ENCODE results near the gene NACAD. TPM values are rescaled to one million over a fixed set of nuclear protein-coding genes. Genes with fewer than 3 reads are reported as not detected.
A peak's percentile ranks its signal among the peaks of the same experiment; 100 is the strongest.

Gene NACAD, protein sequence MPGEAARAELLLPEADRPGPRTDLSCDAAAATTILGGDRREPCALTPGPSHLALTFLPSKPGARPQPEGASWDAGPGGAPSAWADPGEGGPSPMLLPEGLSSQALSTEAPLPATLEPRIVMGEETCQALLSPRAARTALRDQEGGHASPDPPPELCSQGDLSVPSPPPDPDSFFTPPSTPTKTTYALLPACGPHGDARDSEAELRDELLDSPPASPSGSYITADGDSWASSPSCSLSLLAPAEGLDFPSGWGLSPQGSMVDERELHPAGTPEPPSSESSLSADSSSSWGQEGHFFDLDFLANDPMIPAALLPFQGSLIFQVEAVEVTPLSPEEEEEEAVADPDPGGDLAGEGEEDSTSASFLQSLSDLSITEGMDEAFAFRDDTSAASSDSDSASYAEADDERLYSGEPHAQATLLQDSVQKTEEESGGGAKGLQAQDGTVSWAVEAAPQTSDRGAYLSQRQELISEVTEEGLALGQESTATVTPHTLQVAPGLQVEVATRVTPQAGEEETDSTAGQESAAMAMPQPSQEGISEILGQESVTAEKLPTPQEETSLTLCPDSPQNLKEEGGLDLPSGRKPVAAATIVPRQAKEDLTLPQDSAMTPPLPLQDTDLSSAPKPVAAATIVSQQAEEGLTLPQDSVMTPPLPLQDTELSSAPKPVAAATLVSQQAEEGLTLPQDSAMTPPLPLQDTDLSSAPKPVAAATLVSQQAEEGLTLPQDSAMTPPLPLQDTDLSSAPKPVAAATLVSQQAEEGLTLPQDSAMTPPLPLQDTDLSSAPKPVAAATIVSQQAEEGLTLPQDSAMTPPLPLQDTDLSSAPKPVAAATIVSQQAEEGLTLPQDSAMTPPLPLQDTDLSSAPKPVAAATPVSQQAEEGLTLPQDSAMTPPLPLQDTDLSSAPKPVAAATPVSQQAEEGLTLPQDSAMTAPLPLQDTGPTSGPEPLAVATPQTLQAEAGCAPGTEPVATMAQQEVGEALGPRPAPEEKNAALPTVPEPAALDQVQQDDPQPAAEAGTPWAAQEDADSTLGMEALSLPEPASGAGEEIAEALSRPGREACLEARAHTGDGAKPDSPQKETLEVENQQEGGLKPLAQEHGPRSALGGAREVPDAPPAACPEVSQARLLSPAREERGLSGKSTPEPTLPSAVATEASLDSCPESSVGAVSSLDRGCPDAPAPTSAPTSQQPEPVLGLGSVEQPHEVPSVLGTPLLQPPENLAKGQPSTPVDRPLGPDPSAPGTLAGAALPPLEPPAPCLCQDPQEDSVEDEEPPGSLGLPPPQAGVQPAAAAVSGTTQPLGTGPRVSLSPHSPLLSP (N-terminal part only)
- total RNA-seq (1 to 10 TPM; 2.0 to 7.3 TPM), polyA plus RNA-seq (ENCODE audit: insufficient read length in 6 of 6) (10 to 100 TPM in 2 of 6 donors, 1 to 10 TPM in 4; 9.0 to 10.9 (median 9.6) TPM)
- long read RNA-seq, donor 1 = 0 reads
- long read RNA-seq, donor 2 = 0 reads
- long read RNA-seq, donor 3 = 0 reads
- long read RNA-seq, donor 4 = 0 reads
- long read RNA-seq, donor 5 = 0 reads
- long read RNA-seq, donor 6 = 0 reads
- long read RNA-seq, donor 7, full-length matches to known transcripts = 1 of 1 reads
- long read RNA-seq, donor 7, partial matches to known transcripts = 0 of 1 reads
- long read RNA-seq, donor 7, other reads (novel, unspliced or antisense) = 0 of 1 reads
- long read RNA-seq, donor 8 = 0 reads
- long read RNA-seq, donor 9 = 0 reads
- long read RNA-seq, donor 10 = 0 reads
- long read RNA-seq, donor 11, partial matches to known transcripts = 58 of 58 reads
- long read RNA-seq, donor 11, other reads (novel, unspliced or antisense) = 0 of 58 reads
- long read RNA-seq, donor 12 = 0 reads

DNA sequence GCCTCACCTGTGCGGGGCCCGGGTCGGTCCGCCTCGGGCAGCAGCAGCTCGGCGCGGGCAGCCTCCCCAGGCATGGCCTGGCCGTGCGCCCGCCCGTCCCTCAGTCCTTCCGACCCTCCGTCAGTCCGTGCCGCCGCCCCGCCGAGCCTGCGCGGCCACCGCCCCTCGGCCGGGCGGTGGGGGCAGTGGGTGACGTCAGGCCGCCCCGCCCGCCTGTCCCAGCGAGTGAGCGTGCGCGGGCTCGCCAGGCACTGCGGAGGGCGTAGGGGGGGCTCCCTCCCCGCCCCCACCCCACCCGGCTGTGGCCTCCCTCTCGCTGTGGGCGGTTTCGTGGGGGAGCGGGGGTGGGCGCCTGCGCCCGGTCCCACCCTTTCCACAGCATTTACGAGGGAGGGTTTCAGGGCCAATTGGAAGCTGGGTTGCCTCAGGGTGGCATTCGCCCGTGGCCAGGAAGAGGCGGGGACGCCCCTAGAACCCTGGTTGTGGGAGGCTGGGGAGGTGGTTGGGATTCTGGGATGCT is at the start of gene NACAD:
NACAD (minus strand) TSS at position 149 of the 520 bp plus-strand sequence; CDS start at position 74, 75 bp downstream.
- H3K4me3 ChIP-seq = peak within 1 kb of the TSS; percentile 44 to 45
- no peaks in the 10 kb centered on the region for H3K9me3 ChIP-seq
- no peaks in the 10 kb centered on the region for H3K36me3 ChIP-seq
- TF ChIP-seq, protein P1, sequence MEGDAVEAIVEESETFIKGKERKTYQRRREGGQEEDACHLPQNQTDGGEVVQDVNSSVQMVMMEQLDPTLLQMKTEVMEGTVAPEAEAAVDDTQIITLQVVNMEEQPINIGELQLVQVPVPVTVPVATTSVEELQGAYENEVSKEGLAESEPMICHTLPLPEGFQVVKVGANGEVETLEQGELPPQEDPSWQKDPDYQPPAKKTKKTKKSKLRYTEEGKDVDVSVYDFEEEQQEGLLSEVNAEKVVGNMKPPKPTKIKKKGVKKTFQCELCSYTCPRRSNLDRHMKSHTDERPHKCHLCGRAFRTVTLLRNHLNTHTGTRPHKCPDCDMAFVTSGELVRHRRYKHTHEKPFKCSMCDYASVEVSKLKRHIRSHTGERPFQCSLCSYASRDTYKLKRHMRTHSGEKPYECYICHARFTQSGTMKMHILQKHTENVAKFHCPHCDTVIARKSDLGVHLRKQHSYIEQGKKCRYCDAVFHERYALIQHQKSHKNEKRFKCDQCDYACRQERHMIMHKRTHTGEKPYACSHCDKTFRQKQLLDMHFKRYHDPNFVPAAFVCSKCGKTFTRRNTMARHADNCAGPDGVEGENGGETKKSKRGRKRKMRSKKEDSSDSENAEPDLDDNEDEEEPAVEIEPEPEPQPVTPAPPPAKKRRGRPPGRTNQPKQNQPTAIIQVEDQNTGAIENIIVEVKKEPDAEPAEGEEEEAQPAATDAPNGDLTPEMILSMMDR (IDR thresholded peaks at IDR 0.05) = no peak
- peaks cover 0 to 14% of the 10 kb centered on the region in 2 donors for H3K4me1 ChIP-seq
- intact Hi-C loops (cut with DNase I) = no loop called here
- H3K27ac ChIP-seq = no peak within 1 kb of the TSS
- peaks cover 0 to 35% of the 10 kb centered on the region in 2 donors for H3K27me3 ChIP-seq
- peak in 3 of 4 donors; percentile 41 to 66 (median 49) for DNase-seq
- ATAC-seq = peak; percentile 89

DNA sequence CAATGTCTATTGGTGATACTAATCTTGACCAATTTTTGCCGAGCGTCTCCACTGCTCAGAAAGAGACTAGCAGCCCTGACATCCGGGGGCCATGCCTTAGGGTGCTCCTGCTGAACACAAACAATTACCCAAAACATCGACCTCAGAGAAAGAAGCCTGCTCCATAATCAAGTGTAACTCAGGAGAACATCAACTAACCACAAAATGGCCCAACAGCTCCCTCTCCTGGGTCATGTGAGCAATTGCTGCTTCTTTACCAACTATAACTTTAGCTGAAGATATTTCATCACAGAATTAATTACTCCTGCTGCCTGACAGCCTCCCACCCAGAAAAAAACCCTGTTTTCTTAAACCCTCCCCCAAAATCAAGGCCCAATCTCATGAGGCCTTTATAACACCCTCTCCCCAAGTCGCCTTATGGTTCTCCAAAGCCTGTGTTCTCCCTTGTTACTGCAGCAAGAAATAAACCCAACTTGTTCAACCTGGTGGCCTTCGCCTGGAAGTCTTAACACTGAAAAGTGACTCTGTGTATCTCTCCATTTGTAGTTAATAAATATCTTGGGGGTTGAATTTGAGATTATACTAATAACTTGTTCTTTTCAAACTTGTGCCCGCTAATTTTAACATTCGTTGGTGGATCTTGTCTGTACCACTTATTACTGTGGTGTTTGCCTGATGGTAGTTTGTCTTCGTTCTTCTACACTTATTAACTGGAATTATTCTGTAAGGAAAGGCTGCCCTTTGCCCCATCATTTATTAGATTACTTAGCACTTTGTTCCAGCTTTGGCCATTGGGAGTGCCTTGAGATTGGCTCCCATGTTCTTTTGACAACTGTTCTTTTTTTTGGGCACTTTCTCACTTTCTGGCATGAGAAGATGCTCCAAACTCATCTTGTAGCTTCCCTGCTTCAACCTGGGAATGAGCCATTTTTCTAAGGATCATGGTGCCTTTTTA is 47.6 kb upstream of the NACAD start:
- intact Hi-C loops (cut with DNase I) = loop anchor here in 1 of 2 donors (10.0 kb wide), 2 partner anchors 172 to 282 kb away; no protein-coding TSS in a partner anchor
- Histone ChIP-seq H3K4me1 (no peaks in the 10 kb centered on the region), H3K27ac (no peak overlapping the region), H3K27me3 (peaks cover 0 to 7% of the 10 kb centered on the region in 2 donors), H3K36me3 (no peaks in the 10 kb centered on the region), H3K9me3 (no peaks in the 10 kb centered on the region), H3K4me3 (no peak overlapping the region)
- peak; percentile 94 for ATAC-seq
- DNase-seq = peak in 2 of 4 donors; percentile 63 to 80
- TF ChIP-seq, protein P1 (IDR thresholded peaks at IDR 0.05) = peak; percentile 78

DNA sequence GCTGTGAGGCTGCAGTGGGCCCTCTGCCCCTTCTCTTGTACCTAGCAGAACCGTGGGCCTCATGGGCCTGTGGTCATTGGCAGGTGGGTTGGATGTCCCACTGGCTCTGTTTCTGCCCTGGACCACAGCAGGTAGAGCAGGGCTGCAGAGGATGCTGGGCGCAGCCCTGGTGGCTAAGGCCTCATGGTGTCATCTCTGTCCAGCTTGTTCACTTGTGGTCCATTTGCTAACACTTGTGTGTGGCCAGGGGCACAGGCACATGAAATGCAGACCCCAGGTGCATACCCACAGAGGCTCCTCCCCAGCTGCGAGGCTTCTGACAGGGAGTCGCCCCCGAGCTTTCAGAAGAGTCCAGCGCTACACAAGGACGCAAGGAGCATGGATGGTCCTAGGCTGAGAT is 45.1 kb upstream of the NACAD start:
- Histone ChIP-seq H3K4me3 (no peak overlapping the region), H3K9me3 (no peaks in the 10 kb centered on the region), H3K36me3 (no peaks in the 10 kb centered on the region), H3K27ac (no peak overlapping the region), H3K27me3 (peaks cover 0 to 7% of the 10 kb centered on the region in 2 donors), H3K4me1 (no peaks in the 10 kb centered on the region)
- ATAC-seq (no peak), DNase-seq (peak in 1 of 4 donors; percentile 55)
- intact Hi-C loops (cut with DNase I) = loop anchor here in 1 of 2 donors (10.0 kb wide), 2 partner anchors 169 to 279 kb away; no protein-coding TSS in a partner anchor
- TF ChIP-seq, protein P1 (IDR thresholded peaks at IDR 0.05) = no peak

All from left lung (tissue), 14 donors.